Fibroblast of the aortic adventitia (primary cell): ENCODE results near the gene SPTBN2. TPM values are rescaled to one million over a fixed set of nuclear protein-coding genes. Genes with fewer than 3 reads are reported as not detected.
A peak's percentile ranks its signal among the peaks of the same experiment; 100 is the strongest.

Experiments
- DNase-seq: peaks from one replicate; pipeline ENCODE4 v3.0.0-alpha.2; 2010; ENCODE audit warnings: low read depth
- H3K4me3 ChIP-seq: 2 replicates; pipeline ENCODE4 v1.5.1; 2011; ENCODE audit warnings: low read depth, mild to moderate bottlenecking, control low read depth, low read length, moderate library complexity
- total RNA-seq: library from RNA; depleted of rRNA; stranded (reverse); fragments of >200 nt; gene quantifications from 2 replicates; pipeline ENCODE4 v1.2.3, GENCODE V29; 2012; ENCODE audit warnings: low replicate concordance
- TF ChIP-seq, protein P1 (sequence below): IDR thresholded peaks from 2 replicates; pipeline ENCODE4 v1.5.1; 2011; ENCODE audit warnings: mild to moderate bottlenecking, low read length, control low read depth, inconsistent platforms; ENCODE audit not compliant: insufficient read depth

Gene SPTBN2
- 0.27 and 4.9 TPM in 2 replicates for total RNA-seq

DNA sequence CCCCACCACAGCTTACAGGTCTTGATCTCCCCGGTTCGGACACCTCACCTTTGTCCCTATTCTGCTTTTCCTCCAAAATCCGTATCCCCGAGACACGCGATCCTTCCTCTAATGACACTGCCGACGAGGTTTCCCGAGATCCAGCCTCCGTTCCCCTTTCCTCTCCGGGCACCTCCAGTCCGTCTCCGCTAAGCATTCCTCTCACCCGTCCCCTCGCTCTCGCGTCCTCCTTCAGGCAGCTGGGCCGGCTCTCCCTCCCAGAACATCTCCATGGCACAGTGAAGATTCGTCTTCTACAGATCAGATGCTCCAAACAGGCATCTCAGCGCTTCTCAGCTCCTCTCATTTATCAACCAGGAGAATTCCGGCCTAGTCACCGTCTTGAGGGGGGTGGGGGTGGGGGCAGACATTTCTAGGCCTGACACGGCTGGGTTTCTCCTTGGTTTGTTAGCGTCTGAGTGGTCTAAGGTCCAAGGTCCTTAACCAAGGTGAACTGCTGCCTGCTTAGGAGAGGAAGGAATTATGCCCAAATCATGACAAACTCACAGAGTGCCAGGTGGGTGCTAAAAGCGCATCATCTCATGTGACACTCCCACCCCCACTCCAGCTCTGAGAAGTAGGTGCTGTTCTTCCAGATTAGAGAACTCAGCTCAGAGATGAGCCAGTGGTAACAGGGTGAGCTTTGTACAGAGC is at the start of gene SPTBN2:
Gene SPTBN2, minus strand, starts transcription at position 524 of the 693 bp plus-strand sequence. CDS start 7,976 bp downstream, outside the sequence.
- TF ChIP-seq, protein P1, sequence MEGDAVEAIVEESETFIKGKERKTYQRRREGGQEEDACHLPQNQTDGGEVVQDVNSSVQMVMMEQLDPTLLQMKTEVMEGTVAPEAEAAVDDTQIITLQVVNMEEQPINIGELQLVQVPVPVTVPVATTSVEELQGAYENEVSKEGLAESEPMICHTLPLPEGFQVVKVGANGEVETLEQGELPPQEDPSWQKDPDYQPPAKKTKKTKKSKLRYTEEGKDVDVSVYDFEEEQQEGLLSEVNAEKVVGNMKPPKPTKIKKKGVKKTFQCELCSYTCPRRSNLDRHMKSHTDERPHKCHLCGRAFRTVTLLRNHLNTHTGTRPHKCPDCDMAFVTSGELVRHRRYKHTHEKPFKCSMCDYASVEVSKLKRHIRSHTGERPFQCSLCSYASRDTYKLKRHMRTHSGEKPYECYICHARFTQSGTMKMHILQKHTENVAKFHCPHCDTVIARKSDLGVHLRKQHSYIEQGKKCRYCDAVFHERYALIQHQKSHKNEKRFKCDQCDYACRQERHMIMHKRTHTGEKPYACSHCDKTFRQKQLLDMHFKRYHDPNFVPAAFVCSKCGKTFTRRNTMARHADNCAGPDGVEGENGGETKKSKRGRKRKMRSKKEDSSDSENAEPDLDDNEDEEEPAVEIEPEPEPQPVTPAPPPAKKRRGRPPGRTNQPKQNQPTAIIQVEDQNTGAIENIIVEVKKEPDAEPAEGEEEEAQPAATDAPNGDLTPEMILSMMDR: no peak
- DNase-seq: no peak
- peak within 1 kb of the TSS; percentile 44 for H3K4me3 ChIP-seq

DNA sequence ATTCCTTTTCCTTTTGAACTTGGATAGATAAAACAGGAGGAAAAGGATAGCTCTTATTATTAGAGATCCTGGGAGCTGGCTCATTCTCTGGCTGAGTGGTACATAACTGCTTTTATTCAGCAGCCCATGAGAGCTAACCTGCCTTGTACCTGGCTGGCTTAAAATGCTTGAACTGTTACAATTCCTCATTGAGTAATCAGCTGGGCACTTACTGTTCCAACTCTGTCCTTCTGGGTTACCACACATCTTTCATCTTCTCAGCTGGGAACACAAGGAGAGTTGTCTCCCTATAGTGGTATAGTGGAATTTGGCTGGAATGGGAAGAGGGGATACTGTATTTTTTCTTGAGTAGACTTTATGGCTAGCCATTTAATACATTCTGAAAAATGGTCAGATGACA is 39.8 kb upstream of the SPTBN2 start:
- H3K4me3 ChIP-seq: no peak overlapping the region
- TF ChIP-seq, protein P1: no peak
- no peak for DNase-seq

- DNase-seq: peak; percentile 58
- TF ChIP-seq, protein P1: no peak
- no peak overlapping the region for H3K4me3 ChIP-seq
Observed at GRCh38 chr11:66768088-66768521, 39.1 kb upstream of the SPTBN2 start.

GRCh38 chr11:66767666-66768065 is 38.6 kb upstream of the SPTBN2 start:
- no peak overlapping the region for H3K4me3 ChIP-seq
- DNase-seq: no peak
- TF ChIP-seq, protein P1: no peak

DNA sequence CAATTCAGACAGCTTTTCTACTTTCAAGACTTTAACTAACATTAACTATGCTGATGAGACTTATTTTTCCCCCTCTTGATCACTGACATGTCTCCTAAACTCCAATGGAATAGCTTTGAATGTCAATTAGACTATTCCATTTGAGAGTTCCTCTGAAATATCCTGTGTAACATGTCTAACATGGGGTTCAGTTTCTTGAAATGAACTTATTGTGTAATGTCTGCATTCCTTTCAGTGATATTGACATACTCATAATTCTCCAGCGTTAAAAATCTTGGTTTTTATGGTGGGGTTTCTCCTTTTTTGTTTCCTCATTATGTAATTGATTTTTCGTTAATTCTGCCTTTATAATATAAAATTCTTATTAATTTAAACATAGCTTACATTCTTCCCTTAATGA is 37.7 kb upstream of the SPTBN2 start:
- TF ChIP-seq, protein P1: no peak

GRCh38 chr11:66762088-66762487 is 33.1 kb upstream of the SPTBN2 start:
- no peak for DNase-seq
- TF ChIP-seq, protein P1: no peak
- H3K4me3 ChIP-seq: no peak overlapping the region

More for the DNA sequence above, 37.7 kb upstream of the SPTBN2 start:
- no peak for DNase-seq
- no peak overlapping the region for H3K4me3 ChIP-seq
